ENCODE measurements around the gene PDGFB. TPM values are rescaled to one million over a fixed set of nuclear protein-coding genes. Genes with fewer than 3 reads are reported as not detected.

The PDGFB gene
- total and polyA plus RNA-seq, 2 experiments from 2014 or later = 2.2 to 8.0 TPM

GRCh38 chr22:39284142-39284980 is 39.6 kb upstream of the PDGFB start (continued):
- TF ChIP-seq, protein P1, sequence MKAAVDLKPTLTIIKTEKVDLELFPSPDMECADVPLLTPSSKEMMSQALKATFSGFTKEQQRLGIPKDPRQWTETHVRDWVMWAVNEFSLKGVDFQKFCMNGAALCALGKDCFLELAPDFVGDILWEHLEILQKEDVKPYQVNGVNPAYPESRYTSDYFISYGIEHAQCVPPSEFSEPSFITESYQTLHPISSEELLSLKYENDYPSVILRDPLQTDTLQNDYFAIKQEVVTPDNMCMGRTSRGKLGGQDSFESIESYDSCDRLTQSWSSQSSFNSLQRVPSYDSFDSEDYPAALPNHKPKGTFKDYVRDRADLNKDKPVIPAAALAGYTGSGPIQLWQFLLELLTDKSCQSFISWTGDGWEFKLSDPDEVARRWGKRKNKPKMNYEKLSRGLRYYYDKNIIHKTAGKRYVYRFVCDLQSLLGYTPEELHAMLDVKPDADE (IDR thresholded peaks at IDR 0.05) = no peak
- TF ChIP-seq STAT1 (IDR thresholded peaks at IDR 0.05; ENCODE audit: unreplicated experiment) (no peak), ZNF331 (CRISPR knock-in tag; IDR thresholded peaks at IDR 0.05; ENCODE audit: low read depth) (no peak)

DNA sequence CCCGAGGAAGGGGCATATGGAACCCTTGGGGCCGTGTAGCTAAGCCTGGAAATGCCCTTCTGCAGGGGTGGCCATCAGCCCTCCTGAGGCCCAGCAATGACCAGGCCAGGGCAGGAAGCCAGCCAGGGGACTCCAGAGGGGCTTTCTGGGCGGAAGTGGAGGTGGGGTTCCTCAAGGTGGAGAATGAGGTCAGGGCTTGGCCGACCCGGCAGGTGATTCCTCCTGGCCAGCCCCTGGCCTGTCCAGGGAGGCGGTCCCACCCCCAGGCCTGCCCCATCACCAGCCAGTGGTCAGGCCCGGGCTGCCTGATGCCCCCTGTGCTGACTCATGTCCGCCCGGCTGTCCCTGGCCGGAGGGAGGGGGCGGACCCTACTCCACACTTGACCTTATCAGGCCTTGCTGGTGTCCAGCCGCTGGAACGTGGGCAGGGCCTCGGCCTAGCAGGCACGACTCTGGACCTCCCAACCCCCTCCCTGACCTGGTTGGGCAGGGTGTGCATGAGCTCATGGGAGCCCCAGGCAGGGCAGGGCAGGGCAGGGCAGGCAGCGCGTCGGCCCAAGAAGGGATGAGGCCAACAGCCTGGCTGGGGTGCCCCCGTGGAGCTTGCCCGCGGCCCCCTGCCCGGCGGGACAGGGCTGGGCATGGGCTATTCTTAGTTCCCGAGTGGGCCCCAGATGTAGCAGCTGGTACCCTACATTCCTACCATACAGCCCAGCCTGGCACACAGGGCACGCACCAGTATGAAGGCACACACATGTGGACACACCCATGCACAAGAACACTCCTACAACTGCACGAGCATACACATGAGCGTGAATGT is 38.8 kb upstream of the PDGFB start:
- H3K9me3 Mint-ChIP-seq = peaks cover 3% of the 10 kb centered on the region; the same call in 1 of the 3 replicates
- H3K79me2 ChIP-seq (replicated peaks; ENCODE audit: insufficient read depth) = no peaks in the 10 kb centered on the region
- H3K4me2 ChIP-seq = no peak overlapping the region
- ATAC-seq = no peak
- H3K4me3 ChIP-seq = no peak overlapping the region
- H4K20me1 ChIP-seq (replicated peaks; ENCODE audit: insufficient read depth) = no peaks in the 10 kb centered on the region
- H3K27me3 Mint-ChIP-seq (ENCODE audit: insufficient read depth, low read depth, poor library complexity) = peaks cover 19% of the 10 kb centered on the region
- no peak overlapping the region for H2AFZ ChIP-seq
- no peak overlapping the region for H3K4me3 Mint-ChIP-seq
- no peaks in the 10 kb centered on the region for H3K27me3 ChIP-seq (ENCODE audit: insufficient read depth)
- no peaks in the 10 kb centered on the region for H3K36me3 ChIP-seq (ENCODE audit: insufficient read depth)
- no peaks in the 10 kb centered on the region for H3K36me3 Mint-ChIP-seq (ENCODE audit: low read depth)
- no peak overlapping the region for H3K27ac ChIP-seq (ENCODE audit: low read depth)
- no peak overlapping the region for H3K27ac Mint-ChIP-seq
- no peaks in the 10 kb centered on the region for H3F3A ChIP-seq (replicated peaks; ENCODE audit: low read depth)
- TF ChIP-seq NANOG (IDR thresholded peaks at IDR 0.05; ENCODE audit: borderline replicate concordance) = no peak
- no peak for TF ChIP-seq CREB1 (CRISPR knock-in tag; IDR thresholded peaks at IDR 0.05; ENCODE audit: low read depth)
- DNase-seq (ENCODE audit: low spot score) = no peak
- H3K4me1 ChIP-seq (ENCODE audit: insufficient read depth) = peaks cover 20% of the 10 kb centered on the region; the same call in 1 of the 2 replicates
- no peaks in the 10 kb centered on the region for H3K9me2 ChIP-seq (ENCODE audit: insufficient read depth)
- peaks cover 26% of the 10 kb centered on the region for H3K4me1 Mint-ChIP-seq

DNA sequence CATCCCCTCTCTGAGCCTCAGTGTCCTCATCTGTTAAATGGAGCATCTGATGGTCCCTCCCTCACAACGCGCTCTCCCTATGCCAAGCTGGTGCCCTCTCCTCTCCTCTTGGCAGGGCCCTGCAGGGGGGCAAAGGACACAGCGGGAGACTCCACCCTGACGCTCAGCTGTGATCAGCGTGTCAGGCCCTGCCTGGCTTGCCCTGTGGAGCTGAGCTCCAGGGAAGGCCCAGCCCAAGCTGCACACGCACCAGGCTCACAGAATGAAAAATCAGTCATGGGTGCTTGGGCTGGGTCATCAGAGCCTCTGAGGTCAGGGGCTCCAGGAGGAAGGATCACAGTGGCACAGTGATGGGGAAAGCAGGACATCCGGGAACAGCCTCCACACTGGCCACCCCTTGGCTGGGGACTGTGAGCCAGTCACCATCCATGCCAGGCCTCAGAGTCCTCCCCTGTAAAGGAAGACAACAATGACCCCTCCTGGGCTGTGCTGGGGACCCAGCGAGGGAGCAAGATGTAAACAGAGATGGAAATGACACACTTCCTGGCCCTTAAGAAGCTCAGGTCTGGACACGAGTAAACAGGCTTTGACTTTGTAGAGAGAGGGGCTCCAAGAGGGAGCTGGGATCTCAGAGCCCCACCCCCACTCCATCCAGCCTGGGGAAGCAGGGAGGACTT is 38.0 kb upstream of the PDGFB start:
- Mint-ChIP-seq H3K4me3 (no peak overlapping the region), H3K27me3 (ENCODE audit: insufficient read depth, low read depth, poor library complexity) (peaks cover 18% of the 10 kb centered on the region), H3K27ac (no peak overlapping the region), H3K9me3 (peaks cover 3% of the 10 kb centered on the region; the same call in 1 of the 3 replicates), H3K4me1 (peaks cover 26% of the 10 kb centered on the region), H3K36me3 (ENCODE audit: low read depth) (no peaks in the 10 kb centered on the region)
- DNase-seq (ENCODE audit: low spot score) = no peak
- H3K27me3 ChIP-seq (ENCODE audit: insufficient read depth) = no peaks in the 10 kb centered on the region
- H3K9me2 ChIP-seq (ENCODE audit: insufficient read depth) = no peaks in the 10 kb centered on the region
- no peak overlapping the region for H3K27ac ChIP-seq (ENCODE audit: low read depth)
- H3K4me1 ChIP-seq (ENCODE audit: insufficient read depth) = peaks cover 24% of the 10 kb centered on the region; the same call in 1 of the 2 replicates
- H3K36me3 ChIP-seq (ENCODE audit: insufficient read depth) = no peaks in the 10 kb centered on the region
- no peaks in the 10 kb centered on the region for H3K79me2 ChIP-seq (replicated peaks; ENCODE audit: insufficient read depth)
- no peak overlapping the region for H3K4me3 ChIP-seq
- H2AFZ ChIP-seq = no peak overlapping the region
- H3F3A ChIP-seq (replicated peaks; ENCODE audit: low read depth) = no peaks in the 10 kb centered on the region
- no peak for ATAC-seq
- TF ChIP-seq ZNF114 (CRISPR knock-in tag; IDR thresholded peaks at IDR 0.05) (no peak), CTCF (conservative IDR thresholded peaks at IDR 0.05; ENCODE audit: low read depth in 2 of 2) (peak in 1 of 2 experiments; percentile 48; a peak in 2 of 4 replicates)
- no peaks in the 10 kb centered on the region for H4K20me1 ChIP-seq (replicated peaks; ENCODE audit: insufficient read depth)
- no peak overlapping the region for H3K4me2 ChIP-seq

Measured in GM23338 (cell line).